HCT116 (cell line): ENCODE results near the gene HSPA9. TPM values are rescaled to one million over a fixed set of nuclear protein-coding genes. Genes with fewer than 3 reads are reported as not detected.

ENCODE experiments used
- ATAC-seq: fragments of 200-7000 bp; cut with Tn5 transposase; 2 replicates; pipeline ENCODE4 v1.9.1; 2020; ENCODE audit warnings: mild to moderate bottlenecking, moderate library complexity
- BruUV-seq: library from RNA; stranded (reverse); fragments of 400-500 nt; replicated peaks from 2 replicates; lab custom pipeline; 2021; lab: Mats Ljungman, UMichigan
- CTCF ChIA-PET: fragments of 300-600 bp; sonication (Branson Sonifier 250); formaldehyde crosslinking; loops from one replicate; lab custom pipeline; 2021; ENCODE audit warnings: antibody characterized with exemption; lab: Charles Lee
- POLR2A ChIA-PET: fragments of 300-600, 350-600 bp; sonication (Branson Sonifier 250); formaldehyde crosslinking; loops from one replicate; lab custom pipeline; 2021; ENCODE audit warnings: antibody characterized with exemption; lab: Charles Lee
- RAD21 ChIA-PET, 2 experiments: fragments of 300-600 bp; sonication (Branson Sonifier 250); formaldehyde crosslinking; loops; one replicate each; lab custom pipeline; 2023; ENCODE audit warnings: low total read pairs in 2 of 2; ENCODE audit not compliant: uncharacterized antibody in 2 of 2, unreplicated experiment in 2 of 2, low non-redundant PET in 1 of 2; lab: Charles Lee
- DNase-seq: peaks from one replicate; pipeline ENCODE4 v3.0.0-alpha.2; 2010; ENCODE audit warnings: low read depth, low spot score
- H2AFZ ChIP-seq: fragments of 200-600 bp; shearing (Covaris generic), sonication (generic); 2 replicates; pipeline ENCODE4 v1.6.1; 2017; ENCODE audit warnings: low read depth, mixed run types, mixed read lengths, antibody characterized with exemption, low read length; ENCODE audit not compliant: poor library complexity, severe bottlenecking
- H3K27ac ChIP-seq: 2 replicates; pipeline ENCODE4 v1.5.1; 2012; ENCODE audit warnings: low read depth, low read length
- H3K27me3 ChIP-seq: fragments of 200-600 bp; sonication (generic); 2 replicates; pipeline ENCODE4 v1.6.1; 2016; ENCODE audit warnings: mixed run types, low read length, mixed read lengths; ENCODE audit not compliant: insufficient read depth
- H3K36me3 ChIP-seq, 2 experiments: fragments of 200-500 bp in 1 of 2; fragments of 200-600 bp in 1 of 2; sonication (Bioruptor generic) in 1 of 2; sonication (generic) in 1 of 2; 2 replicates each; pipeline versions ENCODE4 v1.5.1 to v1.6.1; 2014 to 2016; ENCODE audit warnings: low read length in 2 of 2, inconsistent platforms in 1 of 2, mixed read lengths in 1 of 2, mixed run types in 1 of 2; ENCODE audit not compliant: insufficient read depth in 2 of 2, control insufficient read depth in 1 of 2
- H3K4me1 ChIP-seq, 2 experiments: fragments of 200-600 bp in 1 of 2; sonication (generic) in 1 of 2; 2 replicates each; pipeline versions ENCODE4 v1.5.1 to v1.6.1; 2012 to 2017; ENCODE audit warnings: low read length in 2 of 2, inconsistent platforms in 1 of 2, mild to moderate bottlenecking in 1 of 2, mixed read lengths in 1 of 2, mixed run types in 1 of 2, moderate library complexity in 1 of 2; ENCODE audit not compliant: insufficient read depth in 2 of 2, control insufficient read depth in 1 of 2
- H3K4me2 ChIP-seq: fragments of 200-600 bp; sonication (generic); 2 replicates; pipeline ENCODE4 v1.6.1; 2017; ENCODE audit warnings: mixed run types, low read length, mixed read lengths
- H3K4me3 ChIP-seq, 2 experiments: fragments of 200-600 bp in 1 of 2; sonication (generic) in 1 of 2; replicated peaks in 1 of 2; 2 replicates each; pipeline ENCODE4 v1.5.1; 2011 to 2016; ENCODE audit warnings: low read length in 2 of 2, control low read depth in 1 of 2, low read depth in 1 of 2, mild to moderate bottlenecking in 1 of 2, mixed read lengths in 1 of 2, mixed run types in 1 of 2
- H3K79me2 ChIP-seq: fragments of 200-600 bp; sonication (generic); 2 replicates; pipeline ENCODE4 v1.6.1; 2017; ENCODE audit warnings: mild to moderate bottlenecking, mixed run types, low read length, moderate library complexity, mixed read lengths; ENCODE audit not compliant: insufficient read depth
- H3K9ac ChIP-seq: fragments of 200-600 bp; sonication (generic); 2 replicates; pipeline ENCODE4 v1.6.1; 2016; ENCODE audit warnings: low read length, mixed read lengths
- H3K9me2 ChIP-seq: fragments of 200-600 bp; sonication (generic), shearing (Covaris generic); 2 replicates; pipeline ENCODE4 v1.6.1; 2017; ENCODE audit warnings: mixed run types, mild to moderate bottlenecking, moderate library complexity; ENCODE audit not compliant: insufficient read depth
- H3K9me3 ChIP-seq, 2 experiments: fragments of 200-500 bp in 1 of 2; fragments of 200-600 bp in 1 of 2; sonication (Bioruptor generic) in 1 of 2; sonication (generic) in 1 of 2; 2 replicates each; pipeline ENCODE4 v1.6.1; 2014 to 2017; ENCODE audit warnings: low read length in 2 of 2, mixed read lengths in 2 of 2, inconsistent platforms in 1 of 2, low read depth in 1 of 2, mild to moderate bottlenecking in 1 of 2, mixed run types in 1 of 2, moderate library complexity in 1 of 2; ENCODE audit not compliant: control insufficient read depth in 1 of 2, insufficient read depth in 1 of 2
- H4K20me1 ChIP-seq: fragments of 200-600 bp; sonication (generic), shearing (Covaris generic); 2 replicates; pipeline ENCODE4 v1.6.1; 2017; ENCODE audit warnings: mixed run types, mild to moderate bottlenecking, moderate library complexity; ENCODE audit not compliant: insufficient read depth
- CBX3 ChIP-seq: IDR thresholded peaks from 2 replicates; pipeline ENCODE4 v1.6.1; 2012; ENCODE audit warnings: low read depth
- CEBPB ChIP-seq: IDR thresholded peaks from 2 replicates; pipeline ENCODE4 v1.6.1; 2012; ENCODE audit warnings: low read depth
- CTCF ChIP-seq, 3 experiments: fragments of 200-600 bp in 1 of 3; sonication (generic) in 1 of 3; IDR thresholded peaks in 2 of 3; conservative IDR thresholded peaks in 1 of 3; 2 replicates each; pipeline ENCODE4 v1.5.1; 2012 to 2017; ENCODE audit warnings: low read depth in 2 of 3, low read length in 2 of 3, antibody characterized with exemption in 1 of 3, borderline replicate concordance in 1 of 3, control low read depth in 1 of 3, mild to moderate bottlenecking in 1 of 3, mixed read lengths in 1 of 3, mixed run types in 1 of 3, moderate library complexity in 1 of 3; ENCODE audit not compliant: insufficient read depth in 1 of 3
- EGR1 ChIP-seq: IDR thresholded peaks from 2 replicates; pipeline ENCODE4 v1.6.1; 2012; ENCODE audit warnings: low read depth
- EZH2 ChIP-seq: fragments of 200-600 bp; sonication (generic); IDR thresholded peaks from 2 replicates; pipeline ENCODE4 v1.6.1; 2017; ENCODE audit warnings: antibody characterized with exemption, mixed run types
- EZH2phosphoT487 ChIP-seq: fragments of 200-600 bp; IDR thresholded peaks from 2 replicates; pipeline ENCODE4 v1.6.1; 2018; ENCODE audit warnings: antibody characterized with exemption, borderline replicate concordance
- FOSL1 ChIP-seq: IDR thresholded peaks from 2 replicates; pipeline ENCODE4 v1.6.1; 2012; ENCODE audit warnings: low read depth
- MAX ChIP-seq: IDR thresholded peaks from 2 replicates; pipeline ENCODE4 v1.6.1; 2012
- POLR2A ChIP-seq: IDR thresholded peaks from 2 replicates; pipeline ENCODE4 v1.7.0; 2011; ENCODE audit warnings: borderline replicate concordance; ENCODE audit not compliant: insufficient read depth, insufficient read length; ENCODE audit errors: extremely low read depth
- POLR2AphosphoS5 ChIP-seq: IDR thresholded peaks from 2 replicates; pipeline ENCODE4 v1.6.1; 2011; ENCODE audit warnings: mild to moderate bottlenecking, low read depth, low read length, moderate library complexity
- RAD21 ChIP-seq: IDR thresholded peaks from 2 replicates; pipeline ENCODE4 v1.6.1; 2012; ENCODE audit warnings: low read depth, mild to moderate bottlenecking
- SIN3A ChIP-seq: IDR thresholded peaks from 2 replicates; pipeline ENCODE4 v1.6.1; 2012; ENCODE audit warnings: low read depth
- SRF ChIP-seq: IDR thresholded peaks from 2 replicates; pipeline ENCODE4 v1.6.1; 2012; ENCODE audit warnings: low read depth
- TCF7L2 ChIP-seq: IDR thresholded peaks from 2 replicates; pipeline ENCODE4 v1.7.0; 2011; ENCODE audit warnings: borderline replicate concordance, inconsistent platforms; ENCODE audit not compliant: insufficient read depth, insufficient read length; ENCODE audit errors: extremely low read depth
- YY1 ChIP-seq: IDR thresholded peaks from 2 replicates; pipeline ENCODE4 v1.6.1; 2011; ENCODE audit warnings: low read length, low read depth, moderate library complexity, mild to moderate bottlenecking; ENCODE audit not compliant: insufficient replicate concordance; ENCODE audit errors: extremely low read depth
- ZBTB33 ChIP-seq: IDR thresholded peaks from 2 replicates; pipeline ENCODE4 v1.6.1; 2011; ENCODE audit warnings: mild to moderate bottlenecking, low read length, moderate library complexity; ENCODE audit not compliant: insufficient replicate concordance; ENCODE audit errors: extremely low read depth
- ZFX ChIP-seq: fragments of 450-650 bp; IDR thresholded peaks from 2 replicates; pipeline ENCODE4 v1.6.1; 2017
- intact Hi-C: fragments of 100-400 bp; cut with micrococcal nuclease; formaldehyde crosslinking; loops from 2 replicates; pipeline ENCODE4 v1.10.0; 2022
- total RNA-seq: library from RNA; stranded (reverse); gene quantifications from one replicate; pipeline ENCODE4 v1.2.1, GENCODE V29; 2021; ENCODE audit not compliant: unreplicated experiment
- TF ChIP-seq, protein P1 (sequence below): IDR thresholded peaks from 2 replicates; pipeline ENCODE4 v1.6.1; 2012; ENCODE audit warnings: low read depth

Gene HSPA9
- total RNA-seq, 1 experiment from 2014 or later: 486 TPM

- Histone ChIP-seq H3K4me2 (no peak overlapping the region), H2AFZ (no peak overlapping the region), H3K9me2 (no peaks in the 10 kb centered on the region), H3K27me3 (no peaks in the 10 kb centered on the region), H4K20me1 (no peaks in the 10 kb centered on the region), H3K27ac (no peak overlapping the region), H3K4me1 (peaks cover 0 to 6% of the 10 kb centered on the region in 2 experiments; a peak in 3 of 4 replicates), H3K79me2 (no peaks in the 10 kb centered on the region), H3K9me3 (no peaks in the 10 kb centered on the region), H3K9ac (no peak overlapping the region), H3K36me3 (no peaks in the 10 kb centered on the region), H3K4me3 (no peak overlapping the region)
- DNase-seq (no peak), ATAC-seq (no peak)
- no TSS peak for BruUV-seq
- ChIA-PET POLR2A (no interaction called here), RAD21 (no interaction called here), CTCF (no interaction called here)
- no peak for TF ChIP-seq YY1
- no peak for TF ChIP-seq RAD21
- no peak for TF ChIP-seq EZH2phosphoT487
- no peak for TF ChIP-seq POLR2A
- no peak for TF ChIP-seq CTCF (IDR thresholded peaks at IDR 0.05 in 2 of 3, conservative IDR thresholded peaks at IDR 0.05 in 1 of 3; ENCODE audit: borderline replicate concordance in 1 of 3, insufficient read depth in 1 of 3, low read depth in 2 of 3, low read length in 2 of 3)
- TF ChIP-seq, protein P1, sequence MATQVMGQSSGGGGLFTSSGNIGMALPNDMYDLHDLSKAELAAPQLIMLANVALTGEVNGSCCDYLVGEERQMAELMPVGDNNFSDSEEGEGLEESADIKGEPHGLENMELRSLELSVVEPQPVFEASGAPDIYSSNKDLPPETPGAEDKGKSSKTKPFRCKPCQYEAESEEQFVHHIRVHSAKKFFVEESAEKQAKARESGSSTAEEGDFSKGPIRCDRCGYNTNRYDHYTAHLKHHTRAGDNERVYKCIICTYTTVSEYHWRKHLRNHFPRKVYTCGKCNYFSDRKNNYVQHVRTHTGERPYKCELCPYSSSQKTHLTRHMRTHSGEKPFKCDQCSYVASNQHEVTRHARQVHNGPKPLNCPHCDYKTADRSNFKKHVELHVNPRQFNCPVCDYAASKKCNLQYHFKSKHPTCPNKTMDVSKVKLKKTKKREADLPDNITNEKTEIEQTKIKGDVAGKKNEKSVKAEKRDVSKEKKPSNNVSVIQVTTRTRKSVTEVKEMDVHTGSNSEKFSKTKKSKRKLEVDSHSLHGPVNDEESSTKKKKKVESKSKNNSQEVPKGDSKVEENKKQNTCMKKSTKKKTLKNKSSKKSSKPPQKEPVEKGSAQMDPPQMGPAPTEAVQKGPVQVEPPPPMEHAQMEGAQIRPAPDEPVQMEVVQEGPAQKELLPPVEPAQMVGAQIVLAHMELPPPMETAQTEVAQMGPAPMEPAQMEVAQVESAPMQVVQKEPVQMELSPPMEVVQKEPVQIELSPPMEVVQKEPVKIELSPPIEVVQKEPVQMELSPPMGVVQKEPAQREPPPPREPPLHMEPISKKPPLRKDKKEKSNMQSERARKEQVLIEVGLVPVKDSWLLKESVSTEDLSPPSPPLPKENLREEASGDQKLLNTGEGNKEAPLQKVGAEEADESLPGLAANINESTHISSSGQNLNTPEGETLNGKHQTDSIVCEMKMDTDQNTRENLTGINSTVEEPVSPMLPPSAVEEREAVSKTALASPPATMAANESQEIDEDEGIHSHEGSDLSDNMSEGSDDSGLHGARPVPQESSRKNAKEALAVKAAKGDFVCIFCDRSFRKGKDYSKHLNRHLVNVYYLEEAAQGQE: no peak
- no peak for TF ChIP-seq FOSL1
- no peak for TF ChIP-seq EZH2
- no peak for TF ChIP-seq CBX3
- TF ChIP-seq POLR2AphosphoS5: no peak
- TF ChIP-seq MAX: no peak
- TF ChIP-seq ZFX: no peak
- no peak for TF ChIP-seq CEBPB
- TF ChIP-seq SIN3A: no peak
- TF ChIP-seq SRF: no peak
- TF ChIP-seq EGR1: no peak
- TF ChIP-seq TCF7L2: no peak
- no peak for TF ChIP-seq ZBTB33
- intact Hi-C loops: no loop called here
Observed at GRCh38 chr5:138582959-138583358, 7.8 kb upstream of the HSPA9 start.
